Natural killer cell treated with Interleukin-12 subunit alpha and Interleukin-12 subunit beta and Interleukin-15 and Interleukin-18, amount 100 ng/mL, for 72 hours (primary cell): ENCODE results near the gene COG6. TPM values are rescaled to one million over a fixed set of nuclear protein-coding genes. Genes with fewer than 3 reads are reported as not detected.

Experiments used
- ATAC-seq, 2 donors: fragments of 150-1000 bp; cut with Tn5 transposase in 1 of 2; sonication (Bioruptor Pico), chemical (Tn5 transposase) in 1 of 2; 2 replicates each; pipeline ENCODE4 v1.10.0; 2021
- DNase-seq: peaks from one replicate; pipeline ENCODE4 v3.0.0; 2022; ENCODE audit warnings: low spot score
- H3K27ac Mint-ChIP-seq, 2 donors: 1 replicate in 1 of 2; 2 replicates in 1 of 2; pipeline ENCODE4 v1.8.0; 2022; ENCODE audit warnings: mixed read lengths in 2 of 2, mild to moderate bottlenecking in 1 of 2, moderate library complexity in 1 of 2
- H3K27me3 Mint-ChIP-seq, 2 donors: 1 replicate in 1 of 2; 2 replicates in 1 of 2; pipeline ENCODE4 v1.8.0; 2022; ENCODE audit warnings: mixed read lengths in 2 of 2
- H3K36me3 Mint-ChIP-seq: one replicate; pipeline ENCODE4 v1.8.0; 2022; ENCODE audit warnings: mixed read lengths
- H3K4me1 Mint-ChIP-seq, 2 donors: 1 replicate in 1 of 2; 2 replicates in 1 of 2; pipeline ENCODE4 v1.8.0; 2022; ENCODE audit warnings: low read depth in 2 of 2, mixed read lengths in 2 of 2, mild to moderate bottlenecking in 1 of 2
- H3K4me3 Mint-ChIP-seq: one replicate; pipeline ENCODE4 v1.8.0; 2022; ENCODE audit warnings: mixed read lengths
- H3K9me3 Mint-ChIP-seq: 2 replicates; pipeline ENCODE4 v1.8.0; 2022; ENCODE audit warnings: mixed read lengths
- total RNA-seq, 2 donors: library from RNA; stranded (reverse); gene quantifications; one replicate each; pipeline ENCODE4 v1.2.3, GENCODE V29; 2022

Gene COG6
- total RNA-seq, 2 donors from 2014 or later = 24.0 to 40.8 TPM

DNA sequence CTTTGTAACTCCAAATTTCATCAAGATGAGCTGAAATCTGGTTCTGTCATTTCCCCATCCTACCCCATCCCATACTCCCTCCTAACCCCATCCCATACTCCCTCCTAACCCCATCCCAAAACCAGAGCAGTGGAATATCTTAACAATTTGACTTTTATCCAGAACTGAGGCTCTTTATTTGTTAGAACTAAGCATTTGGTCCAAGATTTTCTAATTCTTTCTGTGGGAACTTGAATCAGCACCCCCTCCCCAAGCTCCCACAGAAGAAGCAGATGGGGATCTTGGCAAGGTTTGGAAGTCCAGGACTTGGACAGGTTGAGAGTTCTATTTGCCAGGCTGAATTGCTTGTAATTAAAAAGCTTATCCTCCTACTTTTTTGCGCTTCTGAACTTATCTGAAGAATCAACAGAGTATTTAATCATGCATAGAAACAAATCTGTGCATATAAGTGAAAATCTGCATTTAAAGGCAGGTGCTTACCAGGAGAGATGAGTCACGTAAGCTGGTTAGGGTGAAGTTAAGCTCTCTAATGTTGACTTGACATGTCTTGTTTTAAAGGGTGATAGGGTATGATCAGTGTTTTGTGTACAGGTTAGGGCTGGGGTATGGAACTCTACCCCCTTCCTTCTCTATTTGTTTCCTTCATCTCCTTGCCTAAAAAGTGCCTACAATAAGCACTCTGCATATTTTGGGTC is 111.1 kb downstream of the COG6 start:
- H3K27me3 Mint-ChIP-seq = no peaks in the 10 kb centered on the region
- DNase-seq (no peak), ATAC-seq (no peak)
- no peak overlapping the region for H3K4me3 Mint-ChIP-seq
- H3K9me3 Mint-ChIP-seq = no peaks in the 10 kb centered on the region
- H3K27ac Mint-ChIP-seq = no peak overlapping the region
- peaks cover 9 to 13% of the 10 kb centered on the region in 2 donors for H3K4me1 Mint-ChIP-seq
- no peaks in the 10 kb centered on the region for H3K36me3 Mint-ChIP-seq

DNA sequence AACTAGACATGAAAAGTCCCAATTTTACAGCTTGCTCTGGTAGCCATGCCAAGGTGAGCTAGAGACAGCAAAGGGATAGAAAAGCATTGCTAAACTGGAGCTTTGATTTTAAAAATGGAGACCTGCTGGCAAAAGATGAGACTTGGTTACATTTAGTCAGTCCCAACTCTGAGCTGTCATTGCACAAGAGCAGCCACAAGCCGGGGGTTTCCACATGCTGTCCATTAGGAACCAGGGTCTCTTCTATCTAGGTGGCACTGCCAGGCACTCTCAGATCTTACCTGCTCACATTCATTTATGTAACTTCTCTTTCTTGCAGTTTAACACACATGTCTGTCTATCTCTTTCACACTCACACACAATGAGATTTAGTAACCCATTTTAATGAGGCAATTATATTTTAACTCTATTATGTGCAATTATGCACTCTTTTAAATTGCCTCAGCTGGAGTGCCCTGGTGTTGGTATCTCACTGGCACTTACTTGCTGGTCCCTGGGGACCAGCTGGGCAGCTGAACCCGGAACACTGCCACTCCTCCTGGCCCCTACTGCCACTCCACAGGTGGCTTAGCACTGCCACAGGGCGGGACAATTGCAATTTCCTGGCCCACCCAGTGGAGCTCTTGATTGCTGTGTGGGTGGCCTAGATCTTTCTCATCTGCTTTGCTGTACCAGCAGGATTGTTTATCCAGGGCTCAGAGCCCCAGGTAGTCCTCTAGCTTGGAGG is 112.5 kb downstream of the COG6 start:
- Mint-ChIP-seq H3K27ac (peak overlapping the region in 1 of 2 donors; percentile 25), H3K9me3 (no peaks in the 10 kb centered on the region), H3K4me3 (no peak overlapping the region), H3K36me3 (no peaks in the 10 kb centered on the region), H3K4me1 (peaks cover 9 to 13% of the 10 kb centered on the region in 2 donors), H3K27me3 (no peaks in the 10 kb centered on the region)
- ATAC-seq = peak in 1 of 2 donors; percentile 56
- DNase-seq = no peak

DNA sequence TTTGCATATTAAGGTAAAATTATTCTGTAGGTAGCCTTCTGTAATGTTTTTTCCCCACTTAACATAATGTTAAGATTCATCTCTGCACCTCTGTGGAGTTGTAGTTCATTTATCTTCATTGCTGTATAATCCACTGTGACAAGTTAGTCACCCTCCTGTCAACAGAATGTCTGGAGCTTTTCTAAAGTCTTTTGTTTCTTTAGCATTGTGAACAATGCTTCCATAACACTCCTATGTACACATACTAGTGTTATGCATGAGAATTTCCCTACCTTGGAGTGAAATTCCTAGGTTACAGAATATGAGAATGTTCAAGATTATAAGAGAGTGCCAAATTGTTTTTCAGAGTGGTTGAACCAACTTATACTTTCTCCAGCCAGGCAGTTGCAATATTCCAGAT is 113.5 kb downstream of the COG6 start:
- DNase-seq (no peak), ATAC-seq (no peak)
- H3K36me3 Mint-ChIP-seq = no peaks in the 10 kb centered on the region
- H3K27ac Mint-ChIP-seq = no peak overlapping the region
- no peaks in the 10 kb centered on the region for H3K9me3 Mint-ChIP-seq
- no peaks in the 10 kb centered on the region for H3K27me3 Mint-ChIP-seq
- H3K4me1 Mint-ChIP-seq = peaks cover 9 to 13% of the 10 kb centered on the region in 2 donors
- H3K4me3 Mint-ChIP-seq = no peak overlapping the region

DNA sequence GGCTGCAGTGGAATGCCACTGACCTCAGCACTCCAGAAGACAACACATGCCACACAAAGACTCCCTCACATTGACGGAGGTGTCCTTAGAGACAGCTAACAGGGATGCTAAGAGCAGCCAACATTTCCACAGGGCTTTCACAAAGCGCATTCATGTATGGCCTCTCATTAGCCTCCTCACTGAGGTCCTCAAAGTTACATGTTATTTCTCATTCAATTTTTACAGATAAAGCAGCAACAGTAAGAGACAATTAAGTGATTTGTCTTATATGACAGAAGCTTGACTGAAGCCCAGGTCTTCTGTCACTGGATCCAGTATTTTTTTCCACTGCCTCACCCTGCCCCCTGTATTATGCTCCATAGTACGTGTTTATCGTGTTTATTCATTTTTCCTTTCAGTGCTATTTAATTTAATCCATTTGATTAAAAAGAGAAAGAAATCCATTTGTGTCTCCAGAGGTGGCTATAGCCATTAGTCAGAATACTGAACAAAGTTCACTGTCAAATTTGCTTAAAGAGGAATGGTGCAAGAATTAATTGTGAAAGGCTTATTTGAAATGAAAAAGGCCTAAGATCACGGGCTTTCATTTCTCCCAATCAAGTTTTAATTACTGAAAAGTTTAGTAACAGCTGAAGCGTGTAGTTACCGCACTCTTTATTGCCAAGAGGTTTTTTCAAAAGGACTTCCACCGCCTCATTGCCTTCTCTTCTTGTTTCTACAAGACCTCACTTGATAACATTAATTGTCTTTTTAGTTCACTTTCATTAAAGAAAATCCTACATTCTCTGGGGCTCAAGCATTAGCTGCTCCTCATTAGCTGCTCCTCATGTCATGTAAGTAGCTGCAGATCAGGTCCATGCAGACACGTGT is 115.0 kb downstream of the COG6 start:
- ATAC-seq (no peak), DNase-seq (no peak)
- Mint-ChIP-seq H3K27me3 (no peaks in the 10 kb centered on the region), H3K4me3 (no peak overlapping the region), H3K4me1 (peaks cover 9 to 13% of the 10 kb centered on the region in 2 donors), H3K27ac (no peak overlapping the region), H3K9me3 (no peaks in the 10 kb centered on the region), H3K36me3 (no peaks in the 10 kb centered on the region)

DNA sequence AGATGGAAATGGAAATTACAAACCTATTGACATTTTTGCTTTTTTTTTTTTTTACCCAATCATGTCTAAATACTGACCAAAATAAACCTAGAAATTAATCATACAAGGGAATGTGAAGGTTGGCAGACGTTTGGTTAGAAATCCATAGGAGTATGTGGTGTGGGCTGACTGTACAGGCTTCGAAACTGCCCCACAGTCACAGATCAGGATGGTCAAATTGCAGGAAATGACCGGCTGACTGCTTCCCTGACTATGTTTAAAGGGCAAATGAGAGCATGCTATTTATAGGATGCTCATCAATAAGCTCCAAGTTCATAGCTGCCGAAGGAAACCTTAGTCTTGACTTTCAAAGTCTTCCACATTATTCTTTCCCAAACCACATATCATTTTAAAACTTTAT is 118.4 kb downstream of the COG6 start:
- H3K4me1 Mint-ChIP-seq = peaks cover 13 to 16% of the 10 kb centered on the region in 2 donors
- no peaks in the 10 kb centered on the region for H3K9me3 Mint-ChIP-seq
- DNase-seq (no peak), ATAC-seq (no peak)
- no peaks in the 10 kb centered on the region for H3K27me3 Mint-ChIP-seq
- no peak overlapping the region for H3K27ac Mint-ChIP-seq
- H3K36me3 Mint-ChIP-seq = no peaks in the 10 kb centered on the region
- H3K4me3 Mint-ChIP-seq = no peak overlapping the region

DNA sequence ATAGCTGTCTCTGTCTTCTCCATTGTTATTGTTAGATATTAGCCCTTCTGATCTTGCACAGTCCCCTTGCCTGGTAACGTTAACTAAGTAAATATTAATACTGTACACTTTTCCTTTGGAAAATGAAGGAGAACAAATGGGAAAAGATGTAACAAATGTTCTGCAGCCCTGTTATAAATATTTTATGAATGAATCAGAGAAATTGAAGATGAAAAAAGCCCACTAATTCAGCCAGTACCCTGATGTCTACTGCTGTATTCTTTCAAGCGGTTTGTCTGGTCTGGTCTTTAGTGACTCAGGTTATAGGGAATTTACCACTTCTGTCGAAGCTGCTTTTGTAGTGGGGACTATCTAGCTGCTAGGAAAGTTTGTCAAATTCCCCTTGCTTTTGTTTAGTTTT is 121.0 kb downstream of the COG6 start:
- H3K4me1 Mint-ChIP-seq = peaks cover 15 to 21% of the 10 kb centered on the region in 2 donors
- peak overlapping the region; percentile 21 for H3K4me3 Mint-ChIP-seq
- H3K27ac Mint-ChIP-seq = peak overlapping the region; percentile 12 to 74
- H3K27me3 Mint-ChIP-seq = no peaks in the 10 kb centered on the region
- ATAC-seq (peak in 1 of 2 donors; percentile 59), DNase-seq (no peak)
- H3K9me3 Mint-ChIP-seq = no peaks in the 10 kb centered on the region
- H3K36me3 Mint-ChIP-seq = no peaks in the 10 kb centered on the region

DNA sequence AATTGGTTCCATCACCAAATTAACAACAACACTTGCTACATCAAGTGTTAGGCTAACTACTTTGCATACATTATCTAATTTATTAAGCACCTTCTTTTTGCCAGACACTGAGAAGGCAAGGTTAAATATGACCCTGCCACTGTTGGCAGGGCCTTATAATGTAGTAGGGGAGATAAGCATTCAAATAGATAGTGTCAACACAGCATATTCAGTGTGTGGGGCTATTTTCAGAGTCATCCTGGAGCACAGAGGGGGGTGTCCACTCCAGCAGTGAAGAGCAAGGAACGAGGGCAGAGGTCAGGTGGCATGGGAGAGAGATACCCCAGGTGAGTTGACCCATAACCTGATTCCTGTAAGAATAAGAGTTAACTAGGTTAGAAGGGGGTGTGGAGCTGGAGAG is 121.6 kb downstream of the COG6 start:
- H3K27ac Mint-ChIP-seq = peak overlapping the region; percentile 12 to 74
- peaks cover 15 to 21% of the 10 kb centered on the region in 2 donors for H3K4me1 Mint-ChIP-seq
- ATAC-seq = no peak

DNA sequence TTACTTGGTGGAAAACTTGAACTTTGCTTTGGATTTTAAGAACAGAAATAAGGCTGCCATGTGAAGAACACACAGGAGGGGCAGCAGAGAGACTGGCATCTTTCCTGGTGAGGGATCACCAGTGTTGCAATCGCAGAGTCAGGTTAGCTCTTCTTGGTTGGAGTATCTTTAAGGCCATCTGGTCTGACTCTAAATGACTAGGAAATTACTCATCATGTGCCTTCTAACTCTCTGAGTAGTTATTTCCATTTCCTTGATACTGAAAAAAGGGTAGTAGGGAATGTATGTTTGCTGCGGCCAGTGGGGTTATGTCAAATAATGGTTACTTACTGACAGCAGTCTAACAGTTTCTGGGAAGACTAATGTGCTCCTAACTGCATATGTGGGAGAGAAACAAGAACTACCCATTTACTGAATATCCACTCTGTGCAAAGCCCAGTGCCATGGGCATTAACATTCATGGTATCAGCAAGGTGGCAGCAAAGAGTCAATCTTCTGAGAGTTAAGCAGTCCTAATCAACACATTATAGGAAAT is 122.1 kb downstream of the COG6 start:
- no peaks in the 10 kb centered on the region for H3K9me3 Mint-ChIP-seq
- peak overlapping the region; percentile 17 for H3K4me3 Mint-ChIP-seq
- no peaks in the 10 kb centered on the region for H3K27me3 Mint-ChIP-seq
- DNase-seq = no peak
- peak in 1 of 2 donors; percentile 77 for ATAC-seq
- H3K27ac Mint-ChIP-seq = peak overlapping the region; percentile 12 to 74
- no peaks in the 10 kb centered on the region for H3K36me3 Mint-ChIP-seq
- peaks cover 15 to 21% of the 10 kb centered on the region in 2 donors for H3K4me1 Mint-ChIP-seq

More for the DNA sequence above, 121.6 kb downstream of the COG6 start:
- no peaks in the 10 kb centered on the region for H3K36me3 Mint-ChIP-seq
- DNase-seq = no peak
- peak overlapping the region; percentile 21 for H3K4me3 Mint-ChIP-seq
- no peaks in the 10 kb centered on the region for H3K9me3 Mint-ChIP-seq
- H3K27me3 Mint-ChIP-seq = no peaks in the 10 kb centered on the region

DNA sequence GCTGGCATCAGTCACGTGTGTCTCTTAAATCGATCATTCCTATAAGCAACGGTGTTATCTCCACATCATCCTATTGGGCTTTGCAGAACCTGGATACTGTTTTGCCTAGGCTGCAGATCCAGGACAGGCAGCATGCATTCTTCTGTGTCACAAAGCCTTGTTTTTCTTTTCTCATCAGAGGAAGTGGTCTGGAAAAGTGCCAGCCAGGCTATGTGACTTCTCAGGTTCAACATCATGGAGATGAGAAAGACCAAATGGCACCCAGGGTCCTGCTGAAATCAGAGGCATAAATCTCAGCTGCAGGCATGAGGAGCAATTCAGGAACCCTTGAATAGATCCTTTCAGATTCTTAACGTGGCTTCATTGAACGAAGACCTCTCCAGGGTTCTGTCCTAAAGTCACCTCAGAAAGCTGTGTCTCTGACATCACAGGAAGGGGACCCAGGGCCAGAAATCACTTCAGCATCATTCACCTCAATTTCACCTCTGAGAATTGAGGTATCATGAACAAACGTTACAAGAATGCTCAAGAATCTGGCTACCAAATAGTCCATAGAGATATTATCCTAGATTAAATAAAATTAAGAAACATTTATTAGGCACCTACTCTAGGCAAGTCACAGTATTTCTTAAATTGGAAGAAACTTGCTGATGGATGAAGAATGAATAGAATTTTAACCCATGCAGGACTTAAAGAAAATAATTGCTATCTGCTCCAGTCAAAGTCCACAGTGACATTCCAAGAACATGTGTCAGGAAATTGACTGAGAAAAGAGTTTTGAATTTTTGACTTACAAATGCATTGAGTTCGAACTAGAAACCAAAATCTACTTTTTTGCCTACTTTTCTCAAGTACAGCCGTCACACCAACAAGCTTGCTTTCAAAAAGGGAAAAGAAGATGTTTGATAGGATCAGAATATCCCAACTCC is 124.1 kb downstream of the COG6 start:
- H3K4me1 Mint-ChIP-seq = peaks cover 15 to 21% of the 10 kb centered on the region in 2 donors
- H3K27ac Mint-ChIP-seq = no peak overlapping the region
- H3K9me3 Mint-ChIP-seq = no peaks in the 10 kb centered on the region
- no peak for DNase-seq
- ATAC-seq = no peak
- H3K27me3 Mint-ChIP-seq = no peaks in the 10 kb centered on the region
- no peak overlapping the region for H3K4me3 Mint-ChIP-seq
- H3K36me3 Mint-ChIP-seq = no peaks in the 10 kb centered on the region

DNA sequence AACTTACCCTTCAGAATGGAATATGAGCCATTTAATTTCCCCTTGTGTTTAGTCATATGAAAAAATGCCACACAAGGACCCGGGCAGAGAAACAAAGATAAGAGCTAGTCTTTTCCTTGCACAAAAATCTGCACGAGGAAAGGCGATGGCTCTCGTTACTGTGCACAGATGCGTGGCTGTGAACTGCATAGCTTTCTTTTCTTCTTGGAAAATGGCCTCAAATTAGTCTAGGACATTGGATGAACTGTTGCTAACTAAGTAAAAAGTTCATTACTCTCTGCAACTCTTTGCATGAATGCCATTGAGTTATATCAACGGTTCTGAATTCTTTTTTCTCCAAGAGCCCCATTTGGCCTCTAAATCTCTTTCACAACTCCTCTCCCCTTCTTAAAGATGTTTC is 125.2 kb downstream of the COG6 start:
- H3K4me3 Mint-ChIP-seq = no peak overlapping the region
- no peaks in the 10 kb centered on the region for H3K9me3 Mint-ChIP-seq
- DNase-seq (no peak), ATAC-seq (no peak)
- H3K27ac Mint-ChIP-seq = no peak overlapping the region
- H3K36me3 Mint-ChIP-seq = no peaks in the 10 kb centered on the region
- H3K4me1 Mint-ChIP-seq = peaks cover 15 to 21% of the 10 kb centered on the region in 2 donors
- no peaks in the 10 kb centered on the region for H3K27me3 Mint-ChIP-seq

DNA sequence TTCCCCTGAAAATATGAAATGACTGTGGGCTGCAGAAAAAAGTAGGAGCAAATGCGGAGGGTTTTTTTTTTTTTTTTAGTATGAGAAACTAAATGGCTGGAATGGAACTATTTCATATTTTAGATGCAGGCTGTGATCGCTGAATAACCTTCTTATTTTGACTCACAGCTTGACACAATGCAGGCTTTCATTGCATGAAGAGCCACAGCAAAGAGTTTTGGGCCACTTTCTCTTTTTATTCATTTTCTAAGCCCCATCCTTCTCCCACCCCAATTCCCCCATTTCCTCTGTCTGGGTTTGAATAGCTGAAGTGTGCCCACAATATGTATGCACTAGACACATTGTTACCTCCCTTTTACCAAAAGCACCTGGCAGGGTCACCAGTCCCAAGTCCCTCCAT is 125.9 kb downstream of the COG6 start:
- Mint-ChIP-seq H3K27me3 (peaks cover 0 to 3% of the 10 kb centered on the region in 2 donors), H3K9me3 (no peaks in the 10 kb centered on the region), H3K27ac (no peak overlapping the region), H3K36me3 (no peaks in the 10 kb centered on the region), H3K4me3 (no peak overlapping the region), H3K4me1 (peaks cover 15 to 19% of the 10 kb centered on the region in 2 donors)
- no peak for DNase-seq
- ATAC-seq = no peak

DNA sequence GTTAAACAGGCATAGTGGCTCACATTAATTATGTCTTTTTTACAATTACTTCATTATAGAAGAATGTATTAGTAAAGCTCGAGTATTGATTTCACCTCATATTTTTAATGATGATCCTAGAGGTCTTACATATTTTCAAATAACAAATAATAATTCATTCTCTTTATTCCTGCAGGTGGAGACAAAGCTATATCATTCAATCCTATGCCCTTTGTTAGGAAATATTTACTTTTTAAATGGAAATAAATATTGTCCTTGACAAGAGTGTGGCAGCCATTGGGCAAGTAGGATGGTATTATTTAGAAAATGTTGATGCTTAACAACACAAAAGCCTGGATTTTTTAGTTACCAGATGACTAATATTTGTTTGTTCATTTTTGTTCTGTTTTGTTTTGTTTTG is 127.6 kb downstream of the COG6 start:
- H3K27me3 Mint-ChIP-seq = peaks cover 0 to 3% of the 10 kb centered on the region in 2 donors
- DNase-seq (no peak), ATAC-seq (no peak)
- no peak overlapping the region for H3K4me3 Mint-ChIP-seq
- no peaks in the 10 kb centered on the region for H3K36me3 Mint-ChIP-seq
- H3K27ac Mint-ChIP-seq = no peak overlapping the region
- peaks cover 5 to 6% of the 10 kb centered on the region in 2 donors for H3K4me1 Mint-ChIP-seq
- H3K9me3 Mint-ChIP-seq = no peaks in the 10 kb centered on the region

DNA sequence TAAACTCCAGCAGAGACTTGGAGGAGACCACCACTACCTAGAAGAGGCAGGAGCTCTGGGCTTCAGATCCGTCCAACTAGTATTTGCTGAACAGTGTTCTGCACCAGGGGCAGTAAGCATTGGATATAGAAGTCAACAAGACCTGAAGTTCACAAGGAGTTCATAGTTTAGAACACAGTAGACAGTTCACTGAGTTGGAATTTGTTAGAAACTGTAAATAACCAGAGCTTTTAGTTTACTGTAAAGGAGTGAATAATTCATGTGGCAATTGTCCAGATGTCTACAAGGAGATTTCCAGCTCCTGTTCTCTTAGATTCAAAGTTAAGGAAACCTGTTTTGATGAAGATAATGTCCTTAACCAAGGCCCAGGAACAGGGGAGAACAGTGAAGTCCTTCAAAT is 128.9 kb downstream of the COG6 start:
- Mint-ChIP-seq H3K27ac (no peak overlapping the region), H3K9me3 (peaks cover 6% of the 10 kb centered on the region), H3K27me3 (peaks cover 3 to 4% of the 10 kb centered on the region in 2 donors), H3K4me1 (peaks cover under 1% of the 10 kb centered on the region in 2 donors), H3K36me3 (peaks cover 4% of the 10 kb centered on the region), H3K4me3 (no peak overlapping the region)
- ATAC-seq (no peak), DNase-seq (no peak)
